Measurements from ENCODE around the gene GASK1B. TPM values are rescaled to one million over a fixed set of nuclear protein-coding genes. Genes with fewer than 3 reads are reported as not detected.

Gene GASK1B
- total and polyA plus RNA-seq, 2 of the 13 experiments (the other 11 are each of a cell fraction or from before 2014, with no cell fraction given) = 29.1 to 40.4 TPM

DNA sequence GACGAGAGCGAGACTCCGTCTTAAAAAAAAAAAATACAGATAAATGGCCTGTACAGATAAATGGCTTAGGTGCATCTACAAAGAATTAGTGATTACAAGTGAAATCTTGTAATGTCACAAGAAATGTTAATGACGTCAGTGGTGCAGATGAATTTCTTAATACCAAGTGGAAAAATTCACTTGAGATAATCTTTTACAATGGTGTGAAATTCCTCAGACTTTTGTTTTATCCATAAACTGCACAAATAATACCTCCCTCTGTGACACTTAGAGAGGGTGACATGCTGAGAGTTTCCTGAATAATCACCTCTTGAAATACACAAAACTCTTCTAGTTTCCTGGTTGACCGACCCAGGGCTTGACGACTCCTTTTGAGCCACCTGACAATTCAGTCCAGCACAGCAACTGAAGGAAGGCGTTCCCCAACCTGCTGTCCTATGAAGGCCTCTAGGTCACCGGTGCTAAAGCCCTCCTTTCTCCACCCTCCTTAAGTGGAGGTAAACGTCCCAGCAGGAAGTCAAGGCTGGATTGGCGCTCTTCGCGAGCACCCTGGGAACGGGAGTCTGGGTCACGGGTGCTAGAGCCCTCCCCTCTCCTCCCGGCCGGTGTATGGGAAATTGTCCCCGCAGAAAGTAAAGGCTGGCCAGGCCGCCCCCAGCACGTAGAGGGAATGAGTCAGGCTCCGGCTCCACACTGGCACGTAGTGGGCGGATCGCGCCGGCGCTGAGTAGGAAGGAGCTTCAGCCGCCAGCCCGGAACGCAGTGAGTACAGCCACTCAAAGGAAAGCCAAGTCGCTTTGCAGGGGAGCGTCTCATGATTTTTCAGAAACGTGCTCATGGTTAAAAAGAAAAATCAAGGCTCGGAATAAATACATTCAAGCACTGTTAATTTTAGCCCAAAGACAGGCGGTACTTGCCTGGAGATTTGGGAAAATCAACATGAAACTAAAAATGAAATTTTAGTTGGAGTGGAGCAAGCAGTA lies 37.3 kb upstream of the GASK1B start, which contains the start of gene TMEM144 (continued):
- TF ChIP-seq, protein P1, sequence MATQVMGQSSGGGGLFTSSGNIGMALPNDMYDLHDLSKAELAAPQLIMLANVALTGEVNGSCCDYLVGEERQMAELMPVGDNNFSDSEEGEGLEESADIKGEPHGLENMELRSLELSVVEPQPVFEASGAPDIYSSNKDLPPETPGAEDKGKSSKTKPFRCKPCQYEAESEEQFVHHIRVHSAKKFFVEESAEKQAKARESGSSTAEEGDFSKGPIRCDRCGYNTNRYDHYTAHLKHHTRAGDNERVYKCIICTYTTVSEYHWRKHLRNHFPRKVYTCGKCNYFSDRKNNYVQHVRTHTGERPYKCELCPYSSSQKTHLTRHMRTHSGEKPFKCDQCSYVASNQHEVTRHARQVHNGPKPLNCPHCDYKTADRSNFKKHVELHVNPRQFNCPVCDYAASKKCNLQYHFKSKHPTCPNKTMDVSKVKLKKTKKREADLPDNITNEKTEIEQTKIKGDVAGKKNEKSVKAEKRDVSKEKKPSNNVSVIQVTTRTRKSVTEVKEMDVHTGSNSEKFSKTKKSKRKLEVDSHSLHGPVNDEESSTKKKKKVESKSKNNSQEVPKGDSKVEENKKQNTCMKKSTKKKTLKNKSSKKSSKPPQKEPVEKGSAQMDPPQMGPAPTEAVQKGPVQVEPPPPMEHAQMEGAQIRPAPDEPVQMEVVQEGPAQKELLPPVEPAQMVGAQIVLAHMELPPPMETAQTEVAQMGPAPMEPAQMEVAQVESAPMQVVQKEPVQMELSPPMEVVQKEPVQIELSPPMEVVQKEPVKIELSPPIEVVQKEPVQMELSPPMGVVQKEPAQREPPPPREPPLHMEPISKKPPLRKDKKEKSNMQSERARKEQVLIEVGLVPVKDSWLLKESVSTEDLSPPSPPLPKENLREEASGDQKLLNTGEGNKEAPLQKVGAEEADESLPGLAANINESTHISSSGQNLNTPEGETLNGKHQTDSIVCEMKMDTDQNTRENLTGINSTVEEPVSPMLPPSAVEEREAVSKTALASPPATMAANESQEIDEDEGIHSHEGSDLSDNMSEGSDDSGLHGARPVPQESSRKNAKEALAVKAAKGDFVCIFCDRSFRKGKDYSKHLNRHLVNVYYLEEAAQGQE (IDR thresholded peaks at IDR 0.05; ENCODE audit: borderline replicate concordance in 1 of 2, low read depth in 1 of 2, low read length in 2 of 2) = no peak; a peak in 1 of 4 replicates
- no peak for TF ChIP-seq SCMH1 (CRISPR knock-in tag; IDR thresholded peaks at IDR 0.05; ENCODE audit: borderline replicate concordance)
- TF ChIP-seq RORA (CRISPR knock-in tag; IDR thresholded peaks at IDR 0.05) = no peak
- TF ChIP-seq ZNF367 (CRISPR knock-in tag; IDR thresholded peaks at IDR 0.05; ENCODE audit: borderline replicate concordance) = no peak
- TF ChIP-seq TBX3 (IDR thresholded peaks at IDR 0.05; ENCODE audit: borderline replicate concordance) = no peak
- TF ChIP-seq, protein P2, sequence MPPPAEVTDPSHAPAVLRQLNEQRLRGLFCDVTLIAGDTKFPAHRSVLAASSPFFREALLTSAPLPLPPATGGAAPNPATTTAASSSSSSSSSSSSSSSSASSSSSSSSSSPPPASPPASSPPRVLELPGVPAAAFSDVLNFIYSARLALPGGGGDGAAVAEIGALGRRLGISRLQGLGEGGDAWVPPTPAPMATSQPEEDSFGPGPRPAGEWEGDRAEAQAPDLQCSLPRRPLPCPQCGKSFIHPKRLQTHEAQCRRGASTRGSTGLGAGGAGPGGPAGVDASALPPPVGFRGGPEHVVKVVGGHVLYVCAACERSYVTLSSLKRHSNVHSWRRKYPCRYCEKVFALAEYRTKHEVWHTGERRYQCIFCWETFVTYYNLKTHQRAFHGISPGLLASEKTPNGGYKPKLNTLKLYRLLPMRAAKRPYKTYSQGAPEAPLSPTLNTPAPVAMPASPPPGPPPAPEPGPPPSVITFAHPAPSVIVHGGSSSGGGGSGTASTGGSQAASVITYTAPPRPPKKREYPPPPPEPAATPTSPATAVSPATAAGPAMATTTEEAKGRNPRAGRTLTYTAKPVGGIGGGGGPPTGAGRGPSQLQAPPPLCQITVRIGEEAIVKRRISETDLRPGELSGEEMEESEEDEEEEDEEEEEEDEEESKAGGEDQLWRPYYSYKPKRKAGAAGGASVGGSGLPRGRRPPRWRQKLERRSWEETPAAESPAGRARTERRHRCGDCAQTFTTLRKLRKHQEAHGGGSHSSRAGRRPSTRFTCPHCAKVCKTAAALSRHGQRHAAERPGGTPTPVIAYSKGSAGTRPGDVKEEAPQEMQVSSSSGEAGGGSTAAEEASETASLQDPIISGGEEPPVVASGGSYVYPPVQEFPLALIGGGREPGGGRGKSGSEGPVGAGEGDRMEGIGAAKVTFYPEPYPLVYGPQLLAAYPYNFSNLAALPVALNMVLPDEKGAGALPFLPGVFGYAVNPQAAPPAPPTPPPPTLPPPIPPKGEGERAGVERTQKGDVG (CRISPR knock-in tag; IDR thresholded peaks at IDR 0.05; ENCODE audit: borderline replicate concordance) = no peak
- TF ChIP-seq, protein P3, sequence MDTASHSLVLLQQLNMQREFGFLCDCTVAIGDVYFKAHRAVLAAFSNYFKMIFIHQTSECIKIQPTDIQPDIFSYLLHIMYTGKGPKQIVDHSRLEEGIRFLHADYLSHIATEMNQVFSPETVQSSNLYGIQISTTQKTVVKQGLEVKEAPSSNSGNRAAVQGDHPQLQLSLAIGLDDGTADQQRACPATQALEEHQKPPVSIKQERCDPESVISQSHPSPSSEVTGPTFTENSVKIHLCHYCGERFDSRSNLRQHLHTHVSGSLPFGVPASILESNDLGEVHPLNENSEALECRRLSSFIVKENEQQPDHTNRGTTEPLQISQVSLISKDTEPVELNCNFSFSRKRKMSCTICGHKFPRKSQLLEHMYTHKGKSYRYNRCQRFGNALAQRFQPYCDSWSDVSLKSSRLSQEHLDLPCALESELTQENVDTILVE (CRISPR knock-in tag; IDR thresholded peaks at IDR 0.05) = no peak
- peak; percentile 33; the same call in 1 of the 2 replicates for TF ChIP-seq SOX5 (CRISPR knock-in tag; IDR thresholded peaks at IDR 0.05; ENCODE audit: borderline replicate concordance)
- no peak for TF ChIP-seq IKZF1 (IDR thresholded peaks at IDR 0.05)
- TF ChIP-seq ARNT2 (CRISPR knock-in tag; IDR thresholded peaks at IDR 0.05; ENCODE audit: low read depth) = no peak
- TF ChIP-seq NFIB (CRISPR knock-in tag; IDR thresholded peaks at IDR 0.05; ENCODE audit: borderline replicate concordance) = no peak
- no peak for TF ChIP-seq FOXM1 (CRISPR knock-in tag; IDR thresholded peaks at IDR 0.05)
- peak; percentile 58; the same call in 1 of the 2 replicates for TF ChIP-seq ZNF772 (CRISPR knock-in tag; IDR thresholded peaks at IDR 0.05)
